ENCODE results near the gene TTC27.

TTC27 gene

GRCh38 chr2:32830196-32830595, 202.3 kb downstream of the TTC27 start:
- H3K27ac ChIP-seq, result no peak overlapping the region
- in situ Hi-C loops (cut with HindIII; ENCODE audit: low pct_ligation_motif_present, low sequenced_read_pairs), result no loop called here
- H3K4me3 ChIP-seq (ENCODE audit: low read depth, low read length), result no peak overlapping the region
- no peak for TF ChIP-seq CTCF (IDR thresholded peaks at IDR 0.05; ENCODE audit: low read depth, low read length, missing control alignments)
- no peak for DNase-seq
- H3K36me3 ChIP-seq (replicated peaks), result no peaks in the 10 kb centered on the region
- no peaks in the 10 kb centered on the region for H3K27me3 ChIP-seq (replicated peaks)

GRCh38 chr2:32832821-32833220, 205.0 kb downstream of the TTC27 start:
- Histone ChIP-seq H3K36me3 (replicated peaks) (no peaks in the 10 kb centered on the region), H3K27me3 (replicated peaks) (no peaks in the 10 kb centered on the region), H3K4me3 (ENCODE audit: low read depth, low read length) (no peak overlapping the region), H3K27ac (no peak overlapping the region)
- in situ Hi-C loops (cut with HindIII; ENCODE audit: low pct_ligation_motif_present, low sequenced_read_pairs), result no loop called here
- peak; percentile 51 for DNase-seq
- no peak for TF ChIP-seq CTCF (IDR thresholded peaks at IDR 0.05; ENCODE audit: low read depth, low read length, missing control alignments)

GRCh38 chr2:32833709-32834108, 205.9 kb downstream of the TTC27 start:
- H3K27me3 ChIP-seq (replicated peaks), result no peaks in the 10 kb centered on the region
- in situ Hi-C loops (cut with HindIII; ENCODE audit: low pct_ligation_motif_present, low sequenced_read_pairs), result no loop called here
- DNase-seq, result no peak
- H3K27ac ChIP-seq, result no peak overlapping the region
- H3K4me3 ChIP-seq (ENCODE audit: low read depth, low read length), result no peak overlapping the region
- H3K36me3 ChIP-seq (replicated peaks), result no peaks in the 10 kb centered on the region
- TF ChIP-seq CTCF (IDR thresholded peaks at IDR 0.05; ENCODE audit: low read depth, low read length, missing control alignments), result no peak

DNA sequence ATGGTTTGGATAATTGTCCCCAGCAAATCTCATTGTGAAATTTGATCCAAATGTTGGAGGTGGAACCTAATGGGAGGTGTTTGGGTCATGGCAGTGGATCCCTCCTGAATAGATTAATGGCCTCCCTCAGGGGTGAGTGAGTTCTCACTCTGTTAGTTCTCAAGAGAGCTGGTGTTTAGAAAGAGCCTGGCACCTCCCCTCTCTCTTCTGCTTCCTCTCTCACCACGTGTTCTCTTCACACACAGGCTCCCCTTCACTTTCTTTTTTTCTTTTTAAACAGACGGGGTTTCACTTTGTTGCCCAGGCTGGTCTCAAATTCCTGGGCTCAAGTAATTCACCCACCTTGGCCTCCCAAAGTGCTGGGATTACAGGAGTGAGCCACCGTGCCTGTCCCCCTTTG, 207.3 kb downstream of the TTC27 start:
- Histone ChIP-seq H3K27ac (no peak overlapping the region), H3K4me3 (ENCODE audit: low read depth, low read length) (no peak overlapping the region), H3K27me3 (replicated peaks) (no peaks in the 10 kb centered on the region), H3K36me3 (replicated peaks) (no peaks in the 10 kb centered on the region)
- in situ Hi-C loops (cut with HindIII; ENCODE audit: low pct_ligation_motif_present, low sequenced_read_pairs), result no loop called here
- DNase-seq, result no peak
- no peak for TF ChIP-seq CTCF (IDR thresholded peaks at IDR 0.05; ENCODE audit: low read depth, low read length, missing control alignments)

DNA sequence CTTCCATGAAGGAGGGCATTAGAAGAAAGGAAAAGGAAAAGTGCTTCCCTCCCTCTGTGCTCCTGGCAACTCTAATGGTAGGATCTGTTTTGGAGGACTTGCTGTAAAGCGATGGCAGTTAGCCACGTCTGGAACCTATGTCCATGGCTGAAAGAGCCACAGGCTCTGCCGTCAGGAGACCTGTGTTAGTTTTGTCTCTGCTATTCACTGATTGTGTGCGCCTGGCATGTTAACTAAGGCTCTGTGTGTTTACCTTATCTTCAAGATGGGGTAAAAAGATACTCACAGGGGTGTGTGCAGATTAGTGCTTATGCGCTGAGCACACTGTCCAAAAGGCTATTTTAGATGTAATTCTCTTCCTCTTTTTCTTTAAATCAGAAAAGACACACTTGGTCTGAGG, 209.1 kb downstream of the TTC27 start:
- no peak overlapping the region for H3K4me3 ChIP-seq (ENCODE audit: low read depth, low read length)
- H3K27ac ChIP-seq, result no peak overlapping the region
- no peaks in the 10 kb centered on the region for H3K27me3 ChIP-seq (replicated peaks)
- in situ Hi-C loops (cut with HindIII; ENCODE audit: low pct_ligation_motif_present, low sequenced_read_pairs), result no loop called here
- no peak for TF ChIP-seq CTCF (IDR thresholded peaks at IDR 0.05; ENCODE audit: low read depth, low read length, missing control alignments)
- no peak for DNase-seq
- no peaks in the 10 kb centered on the region for H3K36me3 ChIP-seq (replicated peaks)

GRCh38 chr2:32838418-32838817, 210.6 kb downstream of the TTC27 start:
- in situ Hi-C loops (cut with HindIII; ENCODE audit: low pct_ligation_motif_present, low sequenced_read_pairs), result no loop called here
- H3K36me3 ChIP-seq (replicated peaks), result no peaks in the 10 kb centered on the region
- H3K27me3 ChIP-seq (replicated peaks), result no peaks in the 10 kb centered on the region
- no peak for TF ChIP-seq CTCF (IDR thresholded peaks at IDR 0.05; ENCODE audit: low read depth, low read length, missing control alignments)
- DNase-seq, result no peak
- H3K4me3 ChIP-seq (ENCODE audit: low read depth, low read length), result no peak overlapping the region
- H3K27ac ChIP-seq, result no peak overlapping the region

All from brain microvascular endothelial cell (primary cell).